GM18867 (cell line): ENCODE measurements around the gene MPPED1.

Experiments
- ATAC-seq: cut with Tn5 transposase; IDR thresholded peaks from one replicate; pipeline ENCODE4 v1.9.1; 2021; ENCODE audit warnings: mild to moderate bottlenecking, moderate library complexity; ENCODE audit not compliant: unreplicated experiment

The MPPED1 gene

DNA sequence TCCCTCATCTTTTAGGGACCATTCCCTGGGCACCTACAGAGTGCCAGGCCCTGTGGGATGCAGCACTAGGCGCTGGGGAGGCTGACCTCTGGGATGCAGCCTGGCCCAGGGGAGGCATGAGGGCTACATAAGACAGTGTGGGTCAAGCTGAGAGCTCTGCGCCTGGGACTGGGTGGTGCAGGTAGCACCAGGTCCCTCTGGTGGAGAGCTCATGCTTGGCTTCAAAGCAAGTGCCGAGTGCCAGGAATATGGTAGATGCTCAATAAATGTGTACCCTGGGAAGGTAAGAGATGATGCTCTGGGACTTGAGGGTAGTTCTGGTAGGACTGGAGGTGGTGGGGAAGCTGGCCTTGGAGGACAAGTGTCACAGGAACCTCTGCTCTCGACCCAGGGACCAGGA, 2.0 kb upstream of the MPPED1 start:
- ATAC-seq, result no peak

DNA sequence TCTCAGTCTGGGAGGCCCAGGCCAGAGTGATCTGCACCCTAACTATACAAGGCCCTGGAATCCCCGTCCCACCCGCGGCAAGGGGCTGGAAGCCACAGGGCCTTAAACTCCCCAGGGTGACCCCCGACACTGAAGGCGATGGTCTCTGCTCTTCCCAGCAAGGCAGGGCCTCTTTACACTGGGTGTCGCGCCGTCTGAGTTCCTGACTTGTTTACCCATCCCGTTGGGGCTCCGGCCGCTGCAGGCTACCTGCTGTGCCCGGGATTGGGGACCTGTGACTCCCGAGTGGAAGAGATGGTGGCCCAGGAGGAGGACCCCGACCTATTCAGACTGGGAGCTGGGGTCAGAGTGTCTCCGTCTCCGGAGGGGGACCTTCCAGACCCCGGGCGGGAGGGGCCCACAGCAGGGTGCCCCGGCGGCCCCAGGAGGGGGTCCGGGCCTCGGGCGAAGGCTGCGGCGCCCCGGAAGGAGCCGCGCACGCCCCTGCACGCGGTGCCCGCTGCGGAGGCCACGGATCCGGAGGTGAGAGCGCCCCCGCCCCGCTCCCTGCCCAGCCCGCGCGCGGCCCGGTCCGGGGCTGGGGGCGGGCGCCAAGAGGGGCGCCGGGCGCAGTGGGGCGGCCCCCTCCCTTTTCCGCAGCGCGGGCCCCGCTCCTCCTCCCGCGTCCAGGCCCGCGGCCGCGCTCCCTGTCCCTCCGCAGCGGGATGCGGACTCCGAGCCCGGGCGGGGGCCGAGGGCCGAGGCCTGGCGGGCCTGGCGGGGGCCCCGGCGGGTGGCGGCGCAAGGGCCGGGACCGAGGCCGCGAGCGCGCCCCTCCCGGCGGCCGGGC, 560 bp upstream of the MPPED1 start:
- ATAC-seq, result no peak

DNA sequence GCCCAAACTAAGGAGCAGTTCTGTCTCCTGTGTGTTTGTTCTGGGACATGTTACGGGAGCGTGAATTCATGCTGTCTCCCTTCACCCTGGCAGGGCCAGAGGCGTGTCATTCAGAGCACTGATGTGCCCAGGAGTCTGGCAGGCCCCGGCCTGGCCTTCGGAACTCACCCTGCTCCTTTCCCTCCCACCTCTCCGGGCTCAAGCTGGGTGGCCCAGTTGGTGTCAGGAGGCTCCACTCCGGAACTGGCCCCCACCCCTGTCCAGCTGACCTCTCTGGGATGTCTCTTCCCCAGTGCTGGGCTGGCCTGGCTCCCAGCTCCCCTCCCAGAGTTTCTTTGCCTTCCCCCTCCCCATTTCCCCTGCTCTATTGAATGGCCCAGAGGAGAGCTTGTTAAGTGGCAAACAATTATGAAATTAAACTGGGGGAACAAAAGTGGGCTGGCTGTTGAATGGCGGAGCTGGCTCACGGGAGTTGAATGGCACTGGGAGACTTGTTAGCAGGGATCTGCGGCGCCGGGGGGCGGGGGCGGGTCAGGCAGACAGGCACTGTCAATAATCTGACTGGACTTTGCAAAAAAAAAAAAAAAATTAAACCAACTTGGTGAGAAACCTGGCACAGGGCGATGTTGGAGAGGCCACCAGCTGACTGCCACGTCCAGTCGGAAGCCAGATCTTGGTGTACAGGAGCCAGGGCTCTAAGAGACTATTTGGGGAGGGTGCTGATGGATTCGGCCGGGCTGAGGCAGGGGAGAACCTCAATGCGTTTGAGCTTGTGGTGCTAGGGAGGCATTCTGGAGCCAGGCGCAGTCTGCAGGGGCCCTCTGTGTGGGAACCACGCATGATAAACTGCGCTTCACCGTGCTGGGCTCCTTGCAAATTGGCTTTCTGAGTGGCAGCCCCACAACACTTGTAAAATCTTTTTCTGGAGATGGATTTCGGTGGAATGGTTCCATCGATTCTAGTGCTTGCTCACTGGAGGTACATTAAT, 1.3 kb downstream of the MPPED1 start:
- no peak for ATAC-seq

DNA sequence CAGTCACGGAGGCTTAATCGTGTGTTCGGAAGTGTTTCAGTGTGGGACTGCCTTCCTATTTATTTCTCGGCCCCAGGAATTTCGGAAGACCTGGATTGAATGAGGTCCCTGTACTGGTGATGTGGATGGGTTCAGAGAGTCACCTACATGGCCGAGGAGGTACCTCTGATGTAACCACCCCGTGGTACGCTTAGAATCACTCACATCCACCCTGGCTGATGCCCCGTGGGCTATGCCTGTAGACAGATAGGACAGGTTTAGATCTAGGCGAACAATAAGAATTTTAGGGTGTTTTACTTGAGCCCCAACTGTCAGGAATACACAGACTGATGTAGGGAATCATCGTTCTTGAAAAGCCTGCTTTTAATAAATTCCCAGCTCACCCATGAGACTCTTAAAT, 2.0 kb downstream of the MPPED1 start:
- ATAC-seq, result no peak

DNA sequence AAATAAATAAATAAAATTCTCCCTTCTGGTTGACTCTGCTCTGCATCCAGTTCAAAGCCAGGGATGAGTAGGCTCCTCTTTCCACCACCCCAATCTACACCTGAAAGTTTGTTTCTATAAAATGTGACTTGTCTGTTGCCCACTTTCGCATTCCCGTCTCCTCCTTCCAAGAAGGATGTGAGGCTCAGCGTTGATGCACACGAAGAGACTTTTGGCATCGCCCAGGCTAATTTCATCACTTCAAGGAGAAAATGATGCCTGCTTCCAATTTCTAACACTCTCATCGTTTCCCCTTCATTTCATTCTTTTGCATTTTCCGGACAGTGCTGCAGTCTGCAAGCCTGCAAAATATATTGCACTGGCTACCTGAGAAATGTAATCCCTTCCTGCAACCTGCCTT, 3.9 kb downstream of the MPPED1 start:
- ATAC-seq, result no peak

DNA sequence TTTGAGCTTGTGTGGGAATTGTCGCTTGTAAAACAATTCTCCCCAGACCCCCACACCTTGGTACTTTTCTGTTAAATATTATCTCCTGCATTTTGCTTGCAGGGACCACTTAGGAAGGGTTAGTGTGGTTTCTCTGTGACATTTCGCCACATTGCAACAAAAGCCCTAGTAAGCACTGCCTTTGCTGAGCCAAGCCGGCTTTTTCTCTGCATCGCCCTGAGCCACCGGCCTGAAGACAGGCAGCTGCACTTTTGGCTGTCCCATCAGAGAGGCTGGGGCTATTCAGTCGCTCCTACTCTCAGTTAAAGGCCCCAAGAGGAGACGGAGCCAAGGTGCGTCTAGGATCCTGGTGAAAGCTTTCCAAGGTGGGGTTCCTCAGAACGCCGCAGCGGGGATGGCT, 5.7 kb downstream of the MPPED1 start:
- no peak for ATAC-seq

DNA sequence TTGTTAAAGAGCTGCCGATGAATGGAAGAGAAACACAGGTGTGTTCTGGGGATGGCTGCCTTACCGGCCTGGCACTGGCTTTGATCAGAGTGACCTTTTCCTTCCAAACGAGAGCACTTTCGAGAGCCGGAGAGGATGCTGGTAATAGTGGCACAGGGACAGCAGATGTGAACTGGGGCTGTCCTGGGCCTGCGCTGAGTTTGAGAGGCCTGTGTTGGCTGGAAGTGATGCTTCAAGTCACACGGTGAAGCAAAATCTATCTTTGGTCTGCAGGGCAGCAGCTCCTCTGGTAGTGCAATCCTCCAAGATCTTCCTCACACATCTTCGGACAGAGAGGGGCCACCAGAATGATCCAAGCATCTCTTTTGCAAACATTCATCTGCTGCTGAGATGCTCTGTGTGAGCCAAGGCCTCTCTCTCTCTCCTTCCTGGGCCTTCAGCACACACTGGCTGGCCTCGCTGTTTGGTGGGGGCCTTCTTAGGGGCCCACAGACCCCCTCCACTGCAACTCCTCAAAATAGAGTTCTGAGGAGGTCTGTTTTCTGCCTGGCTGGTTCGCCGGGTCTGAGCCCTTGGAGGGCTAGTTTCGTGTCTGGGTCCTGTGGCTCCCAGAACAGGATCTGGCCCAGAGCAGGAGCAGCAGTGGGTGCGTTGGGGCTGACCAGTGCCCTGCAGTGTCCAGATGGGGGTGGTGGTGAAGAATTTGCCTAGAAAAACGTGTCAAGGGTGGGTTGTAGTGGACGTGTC, 6.4 kb downstream of the MPPED1 start:
- no peak for ATAC-seq

DNA sequence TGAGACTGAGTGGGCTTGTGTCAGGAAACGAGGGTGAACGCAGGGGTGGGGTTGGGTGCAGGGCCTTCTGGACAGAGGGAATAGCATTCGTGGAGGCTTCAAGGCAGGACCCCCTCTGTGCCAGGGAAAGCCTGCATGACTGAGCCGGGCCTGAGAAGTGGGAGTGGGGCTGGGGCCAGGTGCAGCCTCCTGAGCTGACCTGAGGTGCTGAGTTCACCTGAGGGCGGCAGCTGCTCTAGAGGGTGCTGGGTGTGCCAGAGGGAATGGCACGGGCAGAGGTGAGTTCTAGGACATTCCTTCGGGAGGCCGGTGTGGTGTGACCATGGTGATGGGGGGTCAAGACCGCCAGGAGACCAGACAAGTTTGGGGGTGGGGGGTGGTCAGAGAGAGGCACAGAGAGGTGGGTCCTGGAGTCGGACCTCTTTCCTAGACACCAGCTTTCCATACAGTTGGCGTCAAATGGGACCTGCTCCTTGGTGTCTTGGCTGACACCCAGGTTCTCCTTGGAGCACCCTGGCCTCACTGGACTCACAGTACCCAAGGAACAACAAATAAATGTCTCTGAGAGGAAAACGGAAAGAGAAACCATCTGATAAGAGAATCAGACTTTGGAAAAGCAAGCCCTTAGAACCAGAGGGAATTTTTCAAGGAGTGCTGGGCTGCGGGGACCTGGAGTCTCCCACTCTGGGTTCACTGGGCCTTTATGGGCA, 7.7 kb downstream of the MPPED1 start:
- ATAC-seq, result no peak

DNA sequence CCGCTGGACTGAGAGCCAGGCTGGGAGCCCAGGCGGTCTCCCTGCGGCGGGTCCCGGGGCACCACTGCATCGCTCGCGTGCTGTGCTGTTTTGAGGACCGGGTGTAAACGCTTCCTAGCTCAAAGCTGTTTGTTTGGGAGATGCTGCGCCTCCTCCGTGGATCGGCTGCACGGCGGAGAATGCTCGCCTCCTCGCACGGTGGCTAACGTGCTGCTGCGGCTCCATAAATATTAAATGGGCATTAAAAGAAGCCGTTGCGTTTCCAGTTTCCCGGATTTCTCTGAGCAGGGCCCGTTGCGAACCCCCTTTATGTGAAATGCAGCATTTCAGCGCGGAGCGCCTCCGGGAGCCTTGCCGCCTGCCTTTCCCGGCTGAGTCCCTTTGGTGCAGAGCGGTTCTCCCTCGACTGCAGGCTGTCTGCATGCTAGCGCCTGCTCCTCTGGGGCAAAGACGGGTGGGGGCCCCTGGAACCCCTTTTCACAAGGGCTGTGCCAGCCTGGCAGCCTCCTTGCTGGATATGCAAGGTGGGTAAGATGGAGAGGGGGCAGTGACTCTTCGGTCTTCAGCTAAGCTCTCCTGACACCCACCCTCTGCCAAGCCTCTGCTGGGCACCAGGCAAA, 9.3 kb downstream of the MPPED1 start:
- ATAC-seq, result no peak

DNA sequence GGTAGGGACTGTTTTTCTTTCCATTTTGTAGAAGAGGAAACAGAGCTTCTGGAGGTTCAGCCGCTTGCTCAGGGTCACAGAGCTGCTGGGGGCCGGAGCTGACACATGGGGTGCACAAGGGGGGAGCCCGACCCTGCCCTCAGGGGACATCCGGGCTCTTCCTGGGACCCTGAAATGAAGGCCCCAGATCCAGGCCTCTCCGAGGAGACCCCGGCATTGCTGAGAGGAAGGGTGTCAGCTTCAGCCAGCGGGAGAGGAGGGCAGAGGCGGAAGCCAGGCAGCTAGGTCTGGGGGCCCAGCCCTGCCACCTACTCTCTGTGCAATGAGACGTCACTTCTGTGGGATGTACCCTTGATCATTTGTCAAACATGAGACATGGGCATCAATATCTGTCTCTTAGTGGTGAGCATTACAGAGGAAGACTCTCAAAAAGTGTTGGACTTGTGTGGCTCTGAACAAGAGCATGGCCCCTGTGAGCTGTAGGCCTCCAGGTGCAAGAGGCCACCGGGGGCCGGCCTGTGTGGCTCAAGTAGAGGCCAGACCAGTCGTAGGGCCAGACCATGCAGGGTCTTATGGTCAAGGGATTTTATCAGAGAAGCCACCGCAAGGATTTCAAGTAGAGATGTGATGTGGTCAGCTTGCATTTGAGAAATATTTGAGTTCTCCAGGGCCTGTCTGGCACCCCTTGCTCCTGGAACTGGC, 10.3 kb downstream of the MPPED1 start:
- ATAC-seq, result no peak

DNA sequence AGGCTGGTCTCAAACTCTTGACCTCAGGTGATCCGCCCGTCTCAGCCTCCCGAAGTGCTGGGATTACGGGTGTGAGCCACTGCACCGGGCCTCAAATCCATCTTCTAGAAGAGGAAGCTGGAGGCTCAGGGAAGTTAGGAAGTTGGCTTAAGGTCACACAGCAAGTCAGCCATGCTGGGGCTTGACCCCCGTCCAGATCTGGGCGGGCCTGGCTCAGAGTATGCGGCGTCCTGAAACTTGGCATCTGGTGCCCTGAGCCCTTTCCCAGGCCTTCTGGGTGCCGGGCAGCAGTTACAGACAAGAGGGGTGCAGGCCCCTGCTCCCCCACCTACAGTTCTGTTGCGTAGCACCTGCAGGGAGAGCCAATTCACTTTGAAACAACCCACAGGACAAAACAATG, 11.2 kb downstream of the MPPED1 start:
- ATAC-seq, result no peak

DNA sequence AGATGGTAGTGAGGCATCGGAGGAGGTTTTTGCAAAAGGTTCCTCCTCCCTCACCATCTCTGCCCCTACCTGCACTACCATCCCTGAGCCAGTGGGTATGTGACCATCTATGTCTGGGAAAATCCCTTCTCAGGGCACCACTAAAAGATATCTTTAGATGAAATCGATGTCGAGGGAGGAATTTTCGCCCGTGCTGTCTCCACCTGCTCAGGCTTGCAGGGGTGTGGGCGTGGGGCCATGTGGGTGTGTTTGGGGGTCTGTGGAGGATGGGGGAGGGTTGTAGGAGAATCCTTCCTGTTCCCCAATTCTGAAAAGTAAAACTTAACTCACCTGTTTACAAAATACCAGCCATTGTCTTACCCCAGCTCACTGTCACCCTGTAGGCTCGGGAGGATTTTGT, 12.4 kb downstream of the MPPED1 start:
- no peak for ATAC-seq

DNA sequence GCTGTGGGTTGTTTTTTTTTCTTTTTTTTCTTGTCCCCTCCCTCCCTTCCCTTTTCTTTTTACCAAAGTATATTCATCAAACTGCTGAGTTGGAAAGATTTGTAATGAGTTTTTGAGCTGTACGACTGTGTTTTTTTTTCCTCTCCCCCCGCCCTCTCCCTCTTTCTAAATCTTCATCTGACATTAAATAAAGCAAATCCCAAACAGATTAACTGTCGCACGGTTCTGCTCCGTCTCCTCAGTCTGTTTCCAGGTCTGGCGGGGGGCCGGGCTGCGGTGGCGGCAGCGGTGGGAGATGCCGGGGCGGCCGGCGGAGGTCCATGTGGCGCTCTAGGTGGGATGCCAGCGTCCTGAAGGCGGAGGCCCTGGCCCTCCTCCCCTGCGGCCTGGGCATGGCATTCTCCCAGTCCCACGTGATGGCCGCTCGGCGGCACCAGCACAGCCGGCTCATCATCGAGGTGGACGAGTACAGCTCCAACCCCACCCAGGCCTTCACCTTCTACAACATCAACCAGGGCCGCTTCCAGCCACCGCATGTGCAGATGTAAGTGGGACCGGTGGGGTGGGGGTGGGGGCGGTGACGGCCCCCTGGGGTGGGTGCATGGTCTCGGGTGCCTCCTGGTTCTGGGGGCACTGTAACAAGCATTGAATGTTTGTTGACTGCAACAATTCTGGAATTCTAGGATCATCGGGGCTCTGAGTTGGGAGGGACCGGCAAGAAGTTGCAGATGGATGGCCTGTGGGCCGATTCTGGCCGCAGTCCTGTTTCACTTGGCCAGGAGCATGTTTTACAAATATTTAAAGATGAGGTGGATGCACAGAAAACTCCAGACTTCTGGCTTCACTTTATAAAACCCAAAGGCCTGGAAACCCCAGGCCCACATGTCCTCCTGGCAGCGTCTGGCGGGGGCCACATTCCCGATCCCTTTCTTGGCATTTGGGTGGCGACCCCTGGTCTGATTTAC, 13.1 kb downstream of the MPPED1 start:
- ATAC-seq, result no peak

DNA sequence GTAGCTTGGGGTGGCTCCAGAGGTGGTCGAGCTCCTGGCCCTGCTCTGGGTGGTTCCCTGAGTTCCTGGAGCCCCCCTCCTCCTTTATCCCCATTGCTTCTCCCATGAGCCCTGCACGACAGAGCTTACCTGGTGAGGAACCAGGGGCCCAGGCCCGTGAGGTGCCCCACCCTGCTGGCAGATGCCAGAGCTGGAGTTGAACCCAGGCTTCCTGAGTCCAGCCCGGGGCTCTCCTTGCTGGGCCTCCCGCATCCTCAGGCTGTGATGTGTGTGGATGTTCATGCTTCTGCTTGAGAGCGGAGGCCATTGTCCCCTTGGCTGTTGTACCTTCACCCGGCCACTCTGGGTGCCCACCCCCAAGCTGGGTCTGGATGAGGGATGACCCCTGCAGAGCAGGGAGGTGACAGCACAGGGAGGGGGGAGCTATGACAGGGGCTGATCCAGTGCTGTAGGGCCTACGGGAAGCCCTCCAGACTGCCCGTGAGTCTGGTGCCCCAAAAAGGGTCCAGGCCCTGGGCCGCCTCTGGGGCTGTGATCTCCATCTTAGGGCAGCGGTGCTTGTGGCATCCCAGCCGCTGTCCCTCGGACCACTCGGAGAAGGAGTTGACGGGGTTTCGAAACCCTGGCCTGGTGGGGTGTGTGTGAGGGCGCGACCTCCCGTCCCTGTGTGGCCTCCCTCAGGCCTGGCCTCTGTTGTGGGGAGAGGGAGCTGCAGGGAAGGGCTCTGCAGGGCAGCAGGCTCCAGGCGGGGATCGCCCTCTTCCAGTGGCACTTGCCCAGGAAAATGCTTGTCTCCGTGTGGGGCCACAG, 14.4 kb downstream of the MPPED1 start:
- ATAC-seq, result no peak

DNA sequence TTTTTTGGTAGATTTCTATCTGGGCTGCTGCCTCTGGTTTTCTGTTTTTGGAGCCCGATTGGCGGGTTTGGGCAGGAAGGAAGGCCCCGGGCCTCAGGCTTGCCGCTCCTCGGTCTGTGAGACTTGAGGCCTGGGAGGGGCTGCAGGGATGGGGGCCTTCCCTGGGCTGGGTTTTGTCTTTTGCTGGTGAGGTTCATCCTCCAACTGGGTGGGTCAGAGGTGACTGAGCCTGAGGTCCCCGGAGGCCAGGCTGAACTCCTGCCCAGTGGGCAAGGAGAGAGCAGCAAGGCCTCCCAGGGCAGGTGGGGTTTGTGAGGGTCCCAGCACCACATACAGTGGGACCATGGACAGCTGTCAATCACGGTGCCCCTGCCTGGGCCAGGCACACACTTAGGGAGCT, 15.0 kb downstream of the MPPED1 start:
- ATAC-seq, result no peak

DNA sequence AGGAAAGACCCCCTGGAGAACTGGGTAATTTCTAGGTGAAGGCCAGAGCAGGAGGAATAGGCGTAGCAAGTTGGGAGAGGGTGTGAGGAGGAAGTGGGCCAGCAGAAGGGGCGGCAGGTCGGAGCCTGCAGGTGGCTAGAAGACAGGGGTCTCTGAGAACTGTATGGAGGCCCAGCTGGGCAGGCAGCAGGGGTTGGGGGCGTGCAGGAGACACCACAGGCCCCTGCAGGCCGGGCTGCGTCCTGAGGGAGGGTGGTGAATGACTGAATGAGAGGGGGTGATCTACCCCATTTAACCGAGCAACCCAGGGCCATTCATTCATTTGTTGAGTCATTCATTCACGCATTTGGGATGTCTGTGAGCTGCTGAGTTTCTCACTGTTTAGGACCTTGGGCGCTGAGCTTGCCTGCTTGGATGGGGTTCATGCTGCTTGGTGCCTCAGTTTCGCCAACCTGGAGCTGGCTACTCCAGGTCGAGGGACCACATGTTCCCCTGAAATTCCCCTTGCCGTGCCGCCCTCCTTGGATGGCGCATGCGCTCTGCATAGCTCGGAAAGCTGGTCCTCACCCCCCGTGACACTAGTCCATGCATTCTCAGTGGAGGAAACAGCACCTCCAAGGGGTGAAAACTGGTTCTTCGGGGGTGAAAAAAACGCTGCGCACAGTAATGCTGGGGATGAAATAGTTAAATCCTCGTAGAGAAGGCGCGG, 15.6 kb downstream of the MPPED1 start:
- ATAC-seq, result no peak

DNA sequence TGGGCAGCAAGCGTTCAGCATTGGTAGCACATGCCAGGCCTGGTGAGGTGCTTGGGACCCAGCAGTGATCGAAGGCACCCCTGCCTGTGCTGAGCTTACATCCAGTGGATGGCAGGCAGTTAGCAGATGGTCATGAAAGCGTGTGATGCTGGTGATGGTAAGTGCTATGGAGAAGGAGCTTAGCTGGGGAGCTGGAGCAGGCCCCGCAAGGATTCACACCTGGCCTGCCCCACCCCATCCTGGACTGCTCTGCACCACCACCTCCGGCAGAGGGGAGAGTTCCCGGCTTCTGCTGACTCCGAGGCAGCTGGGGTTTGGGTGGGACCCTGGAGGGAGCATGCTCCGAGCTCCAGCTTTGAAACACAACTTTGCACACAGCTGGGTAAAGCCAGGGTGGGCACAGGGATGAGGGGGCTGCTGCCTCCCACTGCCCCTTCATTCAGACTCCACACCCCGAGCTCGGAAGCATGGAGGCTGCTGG, 16.2 kb downstream of the MPPED1 start:
- ATAC-seq, result no peak
